SK-N-MC (cell line): ENCODE data around the gene RDX.

Experiments
- EZH2 ChIP-seq: fragments of 200-600 bp; sonication (generic); IDR thresholded peaks from one replicate; pipeline ENCODE4 v1.6.1; 2017; ENCODE audit warnings: antibody characterized with exemption
- POLR2AphosphoS5 ChIP-seq: IDR thresholded peaks from 2 replicates; pipeline ENCODE4 v1.6.1; 2012; ENCODE audit warnings: mild to moderate bottlenecking, low read depth, low read length, borderline replicate concordance

GRCh38 chr11:110336054-110336453 is 39.6 kb upstream of the RDX start:
- TF ChIP-seq POLR2AphosphoS5 (no peak), EZH2 (no peak)
